MM.1S (cell line): Measurements from ENCODE around the gene PDPN.

ENCODE experiments used
- CTCF ChIP-seq: fragments of 300-600 bp; sonication (generic); IDR thresholded peaks from 2 replicates; pipeline ENCODE4 v1.5.1; 2016; ENCODE audit warnings: antibody characterized with exemption, low read length, mixed read lengths
- EZH2phosphoT487 ChIP-seq: fragments of 300-600 bp; sonication (generic); IDR thresholded peaks from 2 replicates; pipeline ENCODE4 v1.6.1; 2018; ENCODE audit warnings: antibody characterized with exemption, low read length

GRCh38 chr1:13604721-13605120 is 21.1 kb downstream of the PDPN start:
- TF ChIP-seq EZH2phosphoT487 (no peak), CTCF (no peak)
